ENCODE measurements around the gene PTPN6. TPM values are rescaled to one million over a fixed set of nuclear protein-coding genes. Genes with fewer than 3 reads are reported as not detected.

PTPN6 gene
- total RNA-seq, 2 donors from 2014 or later: 44.8 to 48.1 TPM

DNA sequence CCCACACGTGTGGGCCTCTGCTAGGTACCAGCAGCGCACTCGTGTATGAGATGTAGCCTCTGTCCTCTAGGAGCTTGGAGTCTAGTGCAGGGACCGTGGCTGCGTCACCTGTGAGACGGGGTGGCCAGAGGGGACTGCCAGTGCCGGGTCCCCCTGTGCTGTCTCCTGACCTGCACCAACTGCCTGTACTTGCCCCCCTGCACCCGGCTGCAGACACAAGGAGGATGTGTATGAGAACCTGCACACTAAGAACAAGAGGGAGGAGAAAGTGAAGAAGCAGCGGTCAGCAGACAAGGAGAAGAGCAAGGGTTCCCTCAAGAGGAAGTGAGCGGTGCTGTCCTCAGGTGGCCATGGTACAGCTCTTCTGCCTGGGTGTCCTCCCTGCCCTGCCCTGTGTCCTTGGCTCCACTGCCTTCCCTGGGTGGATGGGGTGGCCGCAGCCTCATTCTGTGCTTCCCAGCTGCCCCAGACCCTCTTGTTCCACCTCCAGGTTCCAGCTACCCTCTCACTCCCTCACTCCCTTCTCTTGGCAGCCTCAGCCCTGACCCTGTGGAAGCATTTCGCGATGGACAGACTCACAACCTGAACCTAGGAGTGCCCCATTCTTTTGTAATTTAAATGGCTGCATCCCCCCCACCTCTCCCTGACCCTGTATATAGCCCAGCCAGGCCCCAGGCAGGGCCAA, 9.6 kb downstream of the PTPN6 start:
- Histone ChIP-seq H3K27ac (peak overlapping the region; percentile 95), H3K36me3 (no peaks in the 10 kb centered on the region), H3K4me1 (peaks cover 23% of the 10 kb centered on the region), H3K9me3 (no peaks in the 10 kb centered on the region), H3K4me3 (no peak overlapping the region), H3K27me3 (no peaks in the 10 kb centered on the region), H3K9ac (ENCODE audit: low read depth in 2 of 2, low read length in 2 of 2) (peak overlapping the region; percentile 58 to 98)
- TF ChIP-seq, protein P1, sequence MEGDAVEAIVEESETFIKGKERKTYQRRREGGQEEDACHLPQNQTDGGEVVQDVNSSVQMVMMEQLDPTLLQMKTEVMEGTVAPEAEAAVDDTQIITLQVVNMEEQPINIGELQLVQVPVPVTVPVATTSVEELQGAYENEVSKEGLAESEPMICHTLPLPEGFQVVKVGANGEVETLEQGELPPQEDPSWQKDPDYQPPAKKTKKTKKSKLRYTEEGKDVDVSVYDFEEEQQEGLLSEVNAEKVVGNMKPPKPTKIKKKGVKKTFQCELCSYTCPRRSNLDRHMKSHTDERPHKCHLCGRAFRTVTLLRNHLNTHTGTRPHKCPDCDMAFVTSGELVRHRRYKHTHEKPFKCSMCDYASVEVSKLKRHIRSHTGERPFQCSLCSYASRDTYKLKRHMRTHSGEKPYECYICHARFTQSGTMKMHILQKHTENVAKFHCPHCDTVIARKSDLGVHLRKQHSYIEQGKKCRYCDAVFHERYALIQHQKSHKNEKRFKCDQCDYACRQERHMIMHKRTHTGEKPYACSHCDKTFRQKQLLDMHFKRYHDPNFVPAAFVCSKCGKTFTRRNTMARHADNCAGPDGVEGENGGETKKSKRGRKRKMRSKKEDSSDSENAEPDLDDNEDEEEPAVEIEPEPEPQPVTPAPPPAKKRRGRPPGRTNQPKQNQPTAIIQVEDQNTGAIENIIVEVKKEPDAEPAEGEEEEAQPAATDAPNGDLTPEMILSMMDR (IDR thresholded peaks at IDR 0.05): no peak
- peak; percentile 45 for DNase-seq
- intact Hi-C loops (cut with DNase I): no loop called here

DNA sequence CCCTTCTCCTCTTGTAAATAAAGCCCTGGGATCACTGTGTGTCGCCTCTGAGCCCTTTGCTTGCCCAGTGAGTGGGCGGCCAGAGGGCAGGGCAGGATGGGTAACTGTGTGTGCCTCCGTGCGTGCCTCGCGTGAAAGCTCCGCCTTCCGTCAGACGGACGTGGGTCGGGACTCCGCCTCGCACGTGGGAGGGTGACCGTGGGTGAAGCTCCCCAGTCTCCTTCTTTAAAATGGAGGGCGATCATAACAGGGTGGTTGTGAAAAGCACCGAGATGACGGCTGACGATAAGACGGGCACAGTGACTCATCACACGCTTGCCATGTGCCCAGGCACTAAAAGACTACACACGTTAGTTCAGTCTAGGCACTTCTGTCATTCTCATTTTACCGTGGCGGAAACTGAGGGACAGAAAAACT, 10.1 kb downstream of the PTPN6 start:
- Histone ChIP-seq H3K4me3 (no peak overlapping the region), H3K9me3 (no peaks in the 10 kb centered on the region), H3K27ac (peak overlapping the region; percentile 95), H3K36me3 (no peaks in the 10 kb centered on the region), H3K9ac (ENCODE audit: low read depth in 2 of 2, low read length in 2 of 2) (peak overlapping the region; percentile 58 to 98), H3K4me1 (peaks cover 26% of the 10 kb centered on the region), H3K27me3 (no peaks in the 10 kb centered on the region)
- TF ChIP-seq, protein P1 (IDR thresholded peaks at IDR 0.05): no peak
- DNase-seq: peak; percentile 69
- intact Hi-C loops (cut with DNase I): no loop called here

DNA sequence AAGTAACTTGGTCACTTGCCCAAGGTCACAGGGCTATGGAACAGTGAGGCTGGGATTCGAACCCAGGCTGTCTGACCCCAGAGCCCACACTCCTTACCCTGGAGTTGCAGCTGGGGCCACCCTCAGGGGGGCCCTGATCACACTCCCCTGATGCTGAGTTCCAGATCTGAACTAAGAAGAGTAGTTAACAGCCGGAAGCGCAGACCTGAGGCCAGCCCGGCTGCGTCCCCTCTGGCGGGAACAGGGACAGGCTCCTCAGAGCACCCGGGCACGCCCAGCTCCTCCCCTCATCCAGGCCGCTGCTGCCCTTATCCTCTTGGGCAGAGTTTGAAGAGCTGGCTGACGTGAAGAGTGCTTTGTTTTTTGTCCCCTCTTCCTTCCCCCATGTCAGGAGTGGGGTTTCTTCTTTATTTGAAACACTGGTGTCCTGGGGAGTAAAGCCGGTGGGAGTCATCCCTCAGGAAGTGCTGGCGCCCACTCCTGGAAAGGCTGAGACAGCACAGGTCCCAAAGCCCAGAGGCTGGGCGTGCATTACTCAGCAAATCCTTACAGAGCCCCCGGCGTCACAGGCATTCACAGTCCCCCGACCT, 10.6 kb downstream of the PTPN6 start:
- TF ChIP-seq, protein P1 (IDR thresholded peaks at IDR 0.05): peak; percentile 31
- Histone ChIP-seq H3K4me3 (peak overlapping the region; percentile 57), H3K27ac (peak overlapping the region; percentile 95), H3K4me1 (peaks cover 26% of the 10 kb centered on the region), H3K9ac (ENCODE audit: low read depth in 2 of 2, low read length in 2 of 2) (peak overlapping the region; percentile 58 to 98), H3K36me3 (no peaks in the 10 kb centered on the region), H3K9me3 (no peaks in the 10 kb centered on the region), H3K27me3 (no peaks in the 10 kb centered on the region)
- intact Hi-C loops (cut with DNase I): no loop called here
- DNase-seq: peak; percentile 78

DNA sequence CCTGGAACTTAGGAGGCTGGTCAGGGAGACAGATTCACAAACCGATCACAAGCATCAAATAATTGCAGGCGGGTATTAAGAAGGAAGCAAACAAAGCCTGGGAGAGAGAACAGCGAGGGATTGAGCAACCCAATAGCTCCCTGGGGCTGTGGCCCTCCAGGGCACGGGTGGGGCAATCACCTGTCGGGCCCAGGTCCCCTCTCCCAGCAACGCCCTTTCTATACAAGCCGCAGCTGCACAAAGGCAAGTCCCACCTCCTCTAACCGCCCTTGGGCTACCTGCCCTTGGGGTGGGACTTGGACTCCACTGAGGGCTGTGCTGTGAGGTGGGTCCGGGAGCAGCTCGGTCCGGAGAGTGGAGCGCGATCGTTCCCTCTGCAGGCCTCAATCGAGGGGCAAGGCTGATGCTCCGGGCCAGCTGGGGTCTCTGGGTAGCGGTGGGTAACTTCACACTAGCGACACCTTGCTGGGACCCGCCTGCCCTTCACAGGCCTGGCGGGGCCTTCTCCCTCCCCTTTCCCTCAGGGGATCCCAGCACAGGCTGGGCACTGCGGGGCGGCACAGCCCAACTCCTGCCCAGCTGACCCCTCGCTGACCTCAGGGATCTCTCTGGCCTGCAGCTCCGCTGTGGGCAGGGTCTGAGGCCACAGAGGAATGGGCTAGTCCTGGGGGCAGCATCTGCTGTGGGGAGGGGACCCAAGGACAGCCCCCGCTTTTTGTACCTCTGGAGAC, 11.3 kb downstream of the PTPN6 start:
- Histone ChIP-seq H3K27ac (peak overlapping the region; percentile 95), H3K4me3 (peak overlapping the region; percentile 57), H3K36me3 (peaks cover 3% of the 10 kb centered on the region), H3K27me3 (no peaks in the 10 kb centered on the region), H3K9me3 (no peaks in the 10 kb centered on the region), H3K9ac (ENCODE audit: low read depth in 2 of 2, low read length in 2 of 2) (peak overlapping the region; percentile 94 to 98), H3K4me1 (peaks cover 26% of the 10 kb centered on the region)
- intact Hi-C loops (cut with DNase I): no loop called here
- peak; percentile 91 for DNase-seq
- TF ChIP-seq, protein P1 (IDR thresholded peaks at IDR 0.05): no peak

DNA sequence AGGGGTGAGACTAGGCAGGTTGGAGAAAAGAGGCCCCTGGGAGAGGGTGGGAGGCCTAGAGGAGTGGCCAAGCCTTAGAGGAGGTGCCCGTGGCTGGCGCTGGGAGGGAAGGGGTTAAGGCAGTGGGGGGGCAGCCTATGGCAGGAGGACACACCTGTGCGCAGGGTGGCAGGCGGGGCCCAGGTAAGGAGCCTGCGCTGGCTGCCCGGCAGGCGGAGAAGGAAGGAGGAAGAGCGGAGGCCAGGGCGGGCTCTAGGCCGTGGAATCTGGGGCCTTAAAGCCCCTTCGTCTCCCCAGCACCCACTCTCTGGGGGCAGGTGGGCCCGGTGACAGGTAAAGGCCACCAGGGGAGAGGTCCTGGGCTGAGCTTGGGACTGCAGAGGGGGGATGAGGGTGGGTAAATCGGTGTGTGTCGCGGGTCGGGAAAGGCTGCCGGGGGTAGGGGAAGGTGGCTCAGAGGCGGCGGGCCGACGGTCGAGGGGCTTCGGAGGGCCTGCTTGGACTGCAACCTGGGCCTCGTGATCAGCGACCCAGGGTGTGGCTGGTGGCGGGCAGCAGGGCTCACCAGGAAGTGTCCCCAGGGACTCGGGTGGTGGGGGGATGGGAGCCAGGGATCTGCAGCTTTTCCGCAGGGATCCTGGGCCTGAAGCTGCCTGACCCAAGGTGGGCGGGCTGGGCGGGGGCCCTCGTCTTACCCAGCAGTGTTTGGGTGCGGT, 12.0 kb downstream of the PTPN6 start:
- Histone ChIP-seq H3K4me1 (peaks cover 26% of the 10 kb centered on the region), H3K27me3 (no peaks in the 10 kb centered on the region), H3K36me3 (peaks cover 5% of the 10 kb centered on the region), H3K27ac (peak overlapping the region; percentile 95), H3K4me3 (peak overlapping the region; percentile 57), H3K9me3 (no peaks in the 10 kb centered on the region), H3K9ac (ENCODE audit: low read depth in 2 of 2, low read length in 2 of 2) (peak overlapping the region; percentile 94 to 98)
- intact Hi-C loops (cut with DNase I): no loop called here
- DNase-seq: peak; percentile 96
- TF ChIP-seq, protein P1 (IDR thresholded peaks at IDR 0.05): no peak
